Measurements from ENCODE around the gene GPR84. TPM values are rescaled to one million over a fixed set of nuclear protein-coding genes. Genes with fewer than 3 reads are reported as not detected.

Gene GPR84
- total RNA-seq, 1 donor from 2014 or later, result not detected

GRCh38 chr12:54376596-54376995, 12.3 kb upstream of the GPR84 start:
- peaks cover 13% of the 10 kb centered on the region for H3K4me1 Mint-ChIP-seq (ENCODE audit: low read depth)
- peaks cover 11% of the 10 kb centered on the region for H3K27me3 Mint-ChIP-seq
- no peak overlapping the region for H3K4me3 Mint-ChIP-seq (ENCODE audit: low read depth)
- no peaks in the 10 kb centered on the region for H3K9me3 Mint-ChIP-seq (ENCODE audit: low read depth)
- no peak for DNase-seq (ENCODE audit: low spot score, unreplicated experiment)
- peaks cover 5% of the 10 kb centered on the region for H3K36me3 Mint-ChIP-seq (ENCODE audit: insufficient read depth)
- H3K27ac Mint-ChIP-seq, result no peak overlapping the region
- no peak for TF ChIP-seq CTCF (IDR thresholded peaks at IDR 0.05; ENCODE audit: unreplicated experiment)

- no peak overlapping the region for H3K27ac Mint-ChIP-seq
- no peaks in the 10 kb centered on the region for H3K9me3 Mint-ChIP-seq (ENCODE audit: low read depth)
- peaks cover 18% of the 10 kb centered on the region for H3K27me3 Mint-ChIP-seq
- no peak overlapping the region for H3K4me3 Mint-ChIP-seq (ENCODE audit: low read depth)
- peaks cover 9% of the 10 kb centered on the region for H3K36me3 Mint-ChIP-seq (ENCODE audit: insufficient read depth)
- peaks cover 13% of the 10 kb centered on the region for H3K4me1 Mint-ChIP-seq (ENCODE audit: low read depth)
- TF ChIP-seq CTCF (IDR thresholded peaks at IDR 0.05; ENCODE audit: unreplicated experiment), result no peak
- no peak for DNase-seq (ENCODE audit: low spot score, unreplicated experiment)
Observed at GRCh38 chr12:54375259-54375579, 10.9 kb upstream of the GPR84 start.

GRCh38 chr12:54374562-54375258, 10.4 kb upstream of the GPR84 start:
- Mint-ChIP-seq H3K36me3 (ENCODE audit: insufficient read depth) (peaks cover 9% of the 10 kb centered on the region), H3K4me1 (ENCODE audit: low read depth) (peaks cover 13% of the 10 kb centered on the region), H3K27me3 (peaks cover 18% of the 10 kb centered on the region), H3K9me3 (ENCODE audit: low read depth) (no peaks in the 10 kb centered on the region), H3K4me3 (ENCODE audit: low read depth) (no peak overlapping the region), H3K27ac (no peak overlapping the region)
- no peak for DNase-seq (ENCODE audit: low spot score, unreplicated experiment)
- no peak for TF ChIP-seq CTCF (IDR thresholded peaks at IDR 0.05; ENCODE audit: unreplicated experiment)

- Mint-ChIP-seq H3K27ac (no peak overlapping the region), H3K9me3 (ENCODE audit: low read depth) (no peaks in the 10 kb centered on the region), H3K4me1 (ENCODE audit: low read depth) (peaks cover 13% of the 10 kb centered on the region), H3K27me3 (peaks cover 25% of the 10 kb centered on the region), H3K36me3 (ENCODE audit: insufficient read depth) (peaks cover 9% of the 10 kb centered on the region), H3K4me3 (ENCODE audit: low read depth) (no peak overlapping the region)
- DNase-seq (ENCODE audit: low spot score, unreplicated experiment), result no peak
- TF ChIP-seq CTCF (IDR thresholded peaks at IDR 0.05; ENCODE audit: unreplicated experiment), result no peak
Observed at GRCh38 chr12:54373649-54374561, 9.6 kb upstream of the GPR84 start.

- peaks cover 38% of the 10 kb centered on the region for H3K27me3 Mint-ChIP-seq
- no peak for DNase-seq (ENCODE audit: low spot score, unreplicated experiment)
- no peak for TF ChIP-seq CTCF (IDR thresholded peaks at IDR 0.05; ENCODE audit: unreplicated experiment)
- H3K4me3 Mint-ChIP-seq (ENCODE audit: low read depth), result no peak overlapping the region
- H3K9me3 Mint-ChIP-seq (ENCODE audit: low read depth), result no peaks in the 10 kb centered on the region
- peaks cover 9% of the 10 kb centered on the region for H3K36me3 Mint-ChIP-seq (ENCODE audit: insufficient read depth)
- peaks cover 8% of the 10 kb centered on the region for H3K4me1 Mint-ChIP-seq (ENCODE audit: low read depth)
- H3K27ac Mint-ChIP-seq, result no peak overlapping the region
Observed at GRCh38 chr12:54372113-54372806, 8.0 kb upstream of the GPR84 start.

All from progenitor cell of endocrine pancreas (in vitro differentiated cells).